Trophoblast cell (in vitro differentiated cells and primary cell): ENCODE data around the gene SPOCK2.

Source experiments
- DNase-seq, 2 donors: peaks; one replicate each; pipeline ENCODE4 v3.0.0-alpha.2; 2016
- H2AFZ ChIP-seq: 2 replicates; pipeline ENCODE4 v1.6.1; 2013; ENCODE audit warnings: low read length, moderate library complexity, mild to moderate bottlenecking; ENCODE audit not compliant: insufficient read depth, poor library complexity
- H2AK5ac ChIP-seq: 2 replicates; pipeline ENCODE4 v1.6.1; 2013; ENCODE audit warnings: mild to moderate bottlenecking, low read length
- H2BK120ac ChIP-seq: 2 replicates; pipeline ENCODE4 v1.6.1; 2013; ENCODE audit warnings: low read length, mild to moderate bottlenecking, moderate library complexity; ENCODE audit not compliant: insufficient read depth, poor library complexity
- H2BK12ac ChIP-seq: 2 replicates; pipeline ENCODE4 v1.6.1; 2013; ENCODE audit warnings: mild to moderate bottlenecking, low read length, moderate library complexity
- H2BK5ac ChIP-seq: 2 replicates; pipeline ENCODE4 v1.6.1; 2013; ENCODE audit warnings: low read length, low read depth, moderate library complexity, mild to moderate bottlenecking; ENCODE audit not compliant: poor library complexity
- H3K14ac ChIP-seq: 2 replicates; pipeline ENCODE4 v1.6.1; 2013; ENCODE audit warnings: mild to moderate bottlenecking, low read length
- H3K18ac ChIP-seq: 2 replicates; pipeline ENCODE4 v1.6.1; 2013; ENCODE audit warnings: mild to moderate bottlenecking, low read length
- H3K23ac ChIP-seq: 2 replicates; pipeline ENCODE4 v1.6.1; 2013; ENCODE audit warnings: low read length
- H3K27ac ChIP-seq: 2 replicates; pipeline ENCODE4 v1.5.1; 2013; ENCODE audit warnings: low read depth, mild to moderate bottlenecking, inconsistent platforms, low read length, moderate library complexity
- H3K27me3 ChIP-seq: 2 replicates; pipeline ENCODE4 v1.6.1; 2013; ENCODE audit warnings: inconsistent platforms, mild to moderate bottlenecking, low read length, moderate library complexity; ENCODE audit not compliant: insufficient read depth
- H3K36me3 ChIP-seq, 2 experiments: 1 replicate in 1 of 2; 2 replicates in 1 of 2; pipeline ENCODE4 v1.6.1; 2013; ENCODE audit warnings: low read length in 2 of 2, mild to moderate bottlenecking in 2 of 2, moderate library complexity in 1 of 2; ENCODE audit not compliant: insufficient read depth in 2 of 2, control insufficient read depth in 1 of 2
- H3K4ac ChIP-seq: 2 replicates; pipeline ENCODE4 v1.6.1; 2013; ENCODE audit warnings: low read depth, mild to moderate bottlenecking, low read length, moderate library complexity
- H3K4me1 ChIP-seq, 2 experiments: 1 replicate in 1 of 2; 2 replicates in 1 of 2; pipeline ENCODE4 v1.6.1; 2013; ENCODE audit warnings: low read length in 2 of 2, mild to moderate bottlenecking in 2 of 2, moderate library complexity in 1 of 2; ENCODE audit not compliant: insufficient read depth in 2 of 2, control insufficient read depth in 1 of 2
- H3K4me2 ChIP-seq: 2 replicates; pipeline ENCODE4 v1.6.1; 2013; ENCODE audit warnings: inconsistent platforms, mild to moderate bottlenecking, low read length, moderate library complexity
- H3K4me3 ChIP-seq: 2 replicates; pipeline ENCODE4 v1.5.1; 2013; ENCODE audit warnings: mild to moderate bottlenecking, low read depth, low read length, inconsistent platforms
- H3K79me1 ChIP-seq: one replicate; pipeline ENCODE4 v1.6.1; 2013; ENCODE audit warnings: low read length
- H3K79me2 ChIP-seq: 2 replicates; pipeline ENCODE4 v1.6.1; 2013; ENCODE audit warnings: low read length, mild to moderate bottlenecking; ENCODE audit not compliant: control insufficient read depth, insufficient read depth, poor library complexity
- H3K9ac ChIP-seq: 2 replicates; pipeline ENCODE4 v1.6.1; 2013; ENCODE audit warnings: mild to moderate bottlenecking, low read length
- H3K9me3 ChIP-seq: 2 replicates; pipeline ENCODE4 v1.6.1; 2013; ENCODE audit warnings: low read depth, mild to moderate bottlenecking, control low read depth, inconsistent platforms, low read length; ENCODE audit not compliant: insufficient read depth
- H4K12ac ChIP-seq: 2 replicates; pipeline ENCODE4 v1.6.1; 2013; ENCODE audit warnings: low read depth, mild to moderate bottlenecking, low read length, moderate library complexity
- H4K8ac ChIP-seq: 2 replicates; pipeline ENCODE4 v1.6.1; 2013; ENCODE audit warnings: low read depth, mild to moderate bottlenecking, low read length, moderate library complexity
- H4K91ac ChIP-seq: one replicate; pipeline ENCODE4 v1.6.1; 2013; ENCODE audit warnings: low read depth, mild to moderate bottlenecking, low read length, moderate library complexity
- WGBS: extraction: QIAGEN DNeasy Blood & Tissue Kit; methylation state at CpG from one replicate; pipeline ENCODE4 v1.1.7; 2013; ENCODE audit warnings: missing lambda C conversion rate; ENCODE audit not compliant: insufficient read length, insufficient coverage; ENCODE audit errors: extremely low coverage; 5-methylcytosine and 5-hydroxymethylcytosine counted together

SPOCK2 gene

GRCh38 chr10:72133517-72133916 is 45.2 kb upstream of the SPOCK2 start:
- Histone ChIP-seq H3K4me2 (no peak overlapping the region), H3K27ac (no peak overlapping the region), H3K27me3 (no peaks in the 10 kb centered on the region), H4K91ac (no peak overlapping the region), H2BK120ac (no peak overlapping the region), H2AFZ (no peak overlapping the region), H3K4ac (no peak overlapping the region), H3K79me1 (no peaks in the 10 kb centered on the region), H3K9me3 (peaks cover 2% of the 10 kb centered on the region), H2AK5ac (no peak overlapping the region), H3K4me1 (no peaks in the 10 kb centered on the region), H2BK12ac (no peak overlapping the region), H3K14ac (no peak overlapping the region), H3K23ac (no peak overlapping the region), H3K18ac (no peak overlapping the region), H3K9ac (no peak overlapping the region), H4K12ac (no peak overlapping the region), H3K36me3 (peaks cover 3 to 6% of the 10 kb centered on the region in 2 experiments), H3K79me2 (no peaks in the 10 kb centered on the region), H4K8ac (no peak overlapping the region), H3K4me3 (no peak overlapping the region), H2BK5ac (no peak overlapping the region)
- DNase-seq: peak in 1 of 2 donors; percentile 19

- Histone ChIP-seq H2AFZ (no peak overlapping the region), H3K4ac (no peak overlapping the region), H3K4me3 (no peak overlapping the region), H4K91ac (no peak overlapping the region), H4K8ac (no peak overlapping the region), H3K4me2 (no peak overlapping the region), H3K9me3 (peaks cover 2% of the 10 kb centered on the region), H3K18ac (no peak overlapping the region), H2BK120ac (no peak overlapping the region), H3K27ac (no peak overlapping the region), H3K36me3 (peaks cover 3 to 6% of the 10 kb centered on the region in 2 experiments), H2AK5ac (no peak overlapping the region), H4K12ac (no peak overlapping the region), H3K14ac (no peak overlapping the region), H3K27me3 (no peaks in the 10 kb centered on the region), H2BK12ac (no peak overlapping the region), H3K23ac (no peak overlapping the region), H3K79me1 (no peaks in the 10 kb centered on the region), H3K79me2 (no peaks in the 10 kb centered on the region), H3K4me1 (no peaks in the 10 kb centered on the region), H2BK5ac (no peak overlapping the region), H3K9ac (no peak overlapping the region)
- WGBS: no CpG with 5 or more reads among the region's 4 CpGs
- DNase-seq: no peak
These were observed 44.5 kb upstream of the SPOCK2 start for GRCh38 chr10:72132854-72133253.

- Histone ChIP-seq H2AK5ac (no peak overlapping the region), H3K27ac (no peak overlapping the region), H4K12ac (no peak overlapping the region), H3K9me3 (no peaks in the 10 kb centered on the region), H3K4me1 (no peaks in the 10 kb centered on the region), H2BK120ac (no peak overlapping the region), H3K36me3 (no peaks in the 10 kb centered on the region), H3K79me1 (no peaks in the 10 kb centered on the region), H3K23ac (no peak overlapping the region), H3K9ac (no peak overlapping the region), H3K4me3 (no peak overlapping the region), H4K8ac (no peak overlapping the region), H4K91ac (no peak overlapping the region), H2BK5ac (no peak overlapping the region), H2AFZ (no peak overlapping the region), H2BK12ac (no peak overlapping the region), H3K18ac (no peak overlapping the region), H3K4ac (no peak overlapping the region), H3K79me2 (no peaks in the 10 kb centered on the region), H3K14ac (no peak overlapping the region), H3K4me2 (no peak overlapping the region), H3K27me3 (no peaks in the 10 kb centered on the region)
- DNase-seq: no peak
- no CpG with 5 or more reads among the region's 2 CpGs for WGBS
These were observed 39.2 kb upstream of the SPOCK2 start for GRCh38 chr10:72127571-72127970.

- no CpG with 5 or more reads among the region's 3 CpGs for WGBS
- H3K79me1 ChIP-seq: no peaks in the 10 kb centered on the region
- H2BK5ac ChIP-seq: no peak overlapping the region
- H3K36me3 ChIP-seq: no peaks in the 10 kb centered on the region
- DNase-seq: no peak
- no peak overlapping the region for H3K14ac ChIP-seq
- no peaks in the 10 kb centered on the region for H3K79me2 ChIP-seq
- no peak overlapping the region for H3K4me3 ChIP-seq
- H2AFZ ChIP-seq: no peak overlapping the region
- H3K4me1 ChIP-seq: no peaks in the 10 kb centered on the region
- no peaks in the 10 kb centered on the region for H3K9me3 ChIP-seq
- no peak overlapping the region for H3K27ac ChIP-seq
- no peak overlapping the region for H2AK5ac ChIP-seq
- no peak overlapping the region for H4K91ac ChIP-seq
- H2BK12ac ChIP-seq: no peak overlapping the region
- H3K4me2 ChIP-seq: no peak overlapping the region
- no peak overlapping the region for H3K23ac ChIP-seq
- no peak overlapping the region for H3K9ac ChIP-seq
- H3K27me3 ChIP-seq: no peaks in the 10 kb centered on the region
- H4K8ac ChIP-seq: no peak overlapping the region
- no peak overlapping the region for H3K18ac ChIP-seq
- H3K4ac ChIP-seq: no peak overlapping the region
- no peak overlapping the region for H2BK120ac ChIP-seq
- H4K12ac ChIP-seq: no peak overlapping the region
These were observed 38.5 kb upstream of the SPOCK2 start for GRCh38 chr10:72126872-72127232.
